ENCODE measurements around the gene IFNA10.
"Not testable (repeated sequence)": the region's sequence is repeated elsewhere in the genome, so short reads cannot be mapped to it uniquely, and the experiment has no call there.

GRCh38 chr9:21217211-21217610, 10.3 kb upstream of the IFNA10 start, which contains the start of gene IFNA16:
- TF ChIP-seq, protein P1, sequence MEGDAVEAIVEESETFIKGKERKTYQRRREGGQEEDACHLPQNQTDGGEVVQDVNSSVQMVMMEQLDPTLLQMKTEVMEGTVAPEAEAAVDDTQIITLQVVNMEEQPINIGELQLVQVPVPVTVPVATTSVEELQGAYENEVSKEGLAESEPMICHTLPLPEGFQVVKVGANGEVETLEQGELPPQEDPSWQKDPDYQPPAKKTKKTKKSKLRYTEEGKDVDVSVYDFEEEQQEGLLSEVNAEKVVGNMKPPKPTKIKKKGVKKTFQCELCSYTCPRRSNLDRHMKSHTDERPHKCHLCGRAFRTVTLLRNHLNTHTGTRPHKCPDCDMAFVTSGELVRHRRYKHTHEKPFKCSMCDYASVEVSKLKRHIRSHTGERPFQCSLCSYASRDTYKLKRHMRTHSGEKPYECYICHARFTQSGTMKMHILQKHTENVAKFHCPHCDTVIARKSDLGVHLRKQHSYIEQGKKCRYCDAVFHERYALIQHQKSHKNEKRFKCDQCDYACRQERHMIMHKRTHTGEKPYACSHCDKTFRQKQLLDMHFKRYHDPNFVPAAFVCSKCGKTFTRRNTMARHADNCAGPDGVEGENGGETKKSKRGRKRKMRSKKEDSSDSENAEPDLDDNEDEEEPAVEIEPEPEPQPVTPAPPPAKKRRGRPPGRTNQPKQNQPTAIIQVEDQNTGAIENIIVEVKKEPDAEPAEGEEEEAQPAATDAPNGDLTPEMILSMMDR (IDR thresholded peaks at IDR 0.05): not testable (repeated sequence)
- not testable (repeated sequence) for TF ChIP-seq POLR2A (IDR thresholded peaks at IDR 0.05)

Measured in right lobe of liver (tissue), 4 donors.